HepG2 (cell line): ENCODE measurements around the gene SASS6. TPM values are rescaled to one million over a fixed set of nuclear protein-coding genes. Genes with fewer than 3 reads are reported as not detected.

Source experiments
- ATAC-seq: fragments of 200-7000 bp; cut with Tn5 transposase; 3 replicates; pipeline ENCODE4 v1.9.1; 2020; ENCODE audit warnings: mild to moderate bottlenecking, moderate library complexity
- BruUV-seq: library from RNA; stranded (reverse); fragments of 400-500 nt; replicated peaks from 2 replicates; lab custom pipeline; 2021; lab: Mats Ljungman, UMichigan
- CTCF ChIA-PET: fragments of 300-600 bp; formaldehyde crosslinking; extraction: SDS; loops from one replicate; lab custom pipeline; 2021; ENCODE audit warnings: low total read pairs, inconsistent platforms, low intra/inter-chr PET ratio; lab: Yijun Ruan, JAX
- POLR2A ChIA-PET: fragments of 350-600 bp; sonication (Branson Sonifier 250); formaldehyde crosslinking; loops from one replicate; lab custom pipeline; 2020; ENCODE audit warnings: antibody characterized with exemption, inconsistent platforms; lab: Yijun Ruan, JAX
- DNase-seq: peaks from one replicate; pipeline ENCODE4 v3.0.0-alpha.2; 2015; ENCODE audit warnings: low spot score
- FAIRE-seq: peaks from 3 replicates; lab custom pipeline; 2011; peaks lifted over from hg19 to GRCh38; lab: Jason Lieb, UNC
- H2AFZ ChIP-seq: one replicate; pipeline ENCODE4 v1.6.1; 2011; ENCODE audit warnings: low read length, inconsistent platforms
- H3K27ac ChIP-seq: fragments of 300-600 bp; 3 replicates; pipeline ENCODE4 v1.8.0; 2011; ENCODE audit warnings: mixed run types, mild to moderate bottlenecking, mixed read lengths, low read length, inconsistent platforms; ENCODE audit not compliant: insufficient read depth; ENCODE audit errors: extremely low read length
- H3K27me3 ChIP-seq, 2 experiments: fragments of 200-600 bp in 1 of 2; 2 replicates in 1 of 2; 3 replicates in 1 of 2; pipeline versions ENCODE4 v1.6.0 to v1.8.0; 2011; ENCODE audit warnings: low read length in 2 of 2, mild to moderate bottlenecking in 2 of 2, moderate library complexity in 2 of 2, inconsistent platforms in 1 of 2; ENCODE audit not compliant: insufficient read depth in 2 of 2, control insufficient read depth in 1 of 2
- H3K36me3 ChIP-seq, 2 experiments: fragments of 200-600 bp in 1 of 2; replicated peaks in 1 of 2; 2 replicates in 1 of 2; 3 replicates in 1 of 2; pipeline versions ENCODE4 v1.5.1 to v1.8.0; 2011; ENCODE audit warnings: low read length in 2 of 2, inconsistent platforms in 1 of 2; ENCODE audit not compliant: insufficient read depth in 2 of 2, control insufficient read depth in 1 of 2
- H3K4me1 ChIP-seq: 2 replicates; pipeline ENCODE4 v1.5.1; 2012; ENCODE audit warnings: low read length, inconsistent platforms; ENCODE audit not compliant: insufficient read depth
- H3K4me2 ChIP-seq: 2 replicates; pipeline ENCODE4 v1.6.0; 2011; ENCODE audit warnings: low read depth, low read length, inconsistent platforms
- H3K4me3 ChIP-seq, 3 experiments: fragments of 200-600 bp in 1 of 3; sonication (generic), shearing (Covaris generic) in 1 of 3; replicated peaks in 1 of 3; 2 replicates each; pipeline ENCODE4 v1.5.1; 2011 to 2016; ENCODE audit warnings: low read length in 3 of 3, inconsistent platforms in 2 of 3, low read depth in 2 of 3, mild to moderate bottlenecking in 2 of 3, control low read depth in 1 of 3, mixed read lengths in 1 of 3; ENCODE audit not compliant: insufficient read depth in 1 of 3
- H3K79me2 ChIP-seq: one replicate; pipeline ENCODE4 v1.6.1; 2011; ENCODE audit warnings: low read length, inconsistent platforms; ENCODE audit not compliant: insufficient read depth
- H3K9ac ChIP-seq: 2 replicates; pipeline ENCODE4 v1.6.0; 2011; ENCODE audit warnings: mild to moderate bottlenecking, low read depth, low read length, inconsistent platforms; ENCODE audit not compliant: insufficient read depth
- H3K9me3 ChIP-seq: 2 replicates; pipeline ENCODE4 v1.5.1; 2012; ENCODE audit warnings: mild to moderate bottlenecking, low read length
- H4K20me1 ChIP-seq: 2 replicates; pipeline ENCODE4 v1.6.0; 2011; ENCODE audit warnings: inconsistent platforms, mild to moderate bottlenecking, low read length, moderate library complexity; ENCODE audit not compliant: insufficient read depth
- BCL6 ChIP-seq: IDR thresholded peaks from 2 replicates; pipeline ENCODE4 v1.6.1; 2016; ENCODE audit warnings: missing genetic modification reagents, missing compliant biosample characterization
- GMEB2 ChIP-seq: IDR thresholded peaks from 2 replicates; pipeline ENCODE4 v1.6.1; 2016; ENCODE audit warnings: missing biosample characterization, missing genetic modification reagents, low read depth
- MIER2 ChIP-seq: IDR thresholded peaks from 2 replicates; pipeline ENCODE4 v1.6.1; 2016; ENCODE audit warnings: missing biosample characterization, missing genetic modification reagents
- NPAS2 ChIP-seq: sonication (generic); formaldehyde crosslinking; IDR thresholded peaks from 2 replicates; pipeline ENCODE4 v1.8.0; 2022; ENCODE audit warnings: mild to moderate bottlenecking, missing genetic modification reagents, borderline replicate concordance
- RBM22 ChIP-seq: fragments of 200-400 bp; formaldehyde crosslinking; optimal IDR thresholded peaks from 2 replicates; pipeline ENCODE3; 2017; ENCODE audit warnings: mild to moderate bottlenecking, low read length, moderate library complexity
- SOX13 ChIP-seq, 3 experiments: fragments of 450-650 bp in 1 of 3; sonication (generic) in 1 of 3; formaldehyde crosslinking in 1 of 3; IDR thresholded peaks in 2 of 3; conservative IDR thresholded peaks in 1 of 3; 2 replicates each; pipeline versions ENCODE4 v1.5.0 to v1.6.1; 2016 to 2020; ENCODE audit warnings: antibody characterized with exemption in 1 of 3, mild to moderate bottlenecking in 1 of 3, missing compliant biosample characterization in 1 of 3, missing genetic modification reagents in 1 of 3, moderate library complexity in 1 of 3
- SRSF4 ChIP-seq: fragments of 200-400 bp; formaldehyde crosslinking; IDR thresholded peaks from one replicate; pipeline ENCODE4 v1.6.1; 2018; ENCODE audit warnings: mild to moderate bottlenecking, low read depth, low read length, moderate library complexity; ENCODE audit not compliant: poor library complexity, severe bottlenecking
- ZBTB2 ChIP-seq: sonication (generic); formaldehyde crosslinking; IDR thresholded peaks from 2 replicates; pipeline ENCODE4 v1.8.0; 2022; ENCODE audit warnings: low read depth, missing genetic modification reagents
- ZNF878 ChIP-seq: sonication (generic); formaldehyde crosslinking; IDR thresholded peaks from 2 replicates; pipeline ENCODE4 v1.8.1; 2023; ENCODE audit warnings: mild to moderate bottlenecking, missing genetic modification reagents, moderate library complexity
- WGBS: methylation state at CpG from one replicate; pipeline ENCODE4 v1.1.6; 2017; ENCODE audit warnings: low lambda C conversion rate; 5-methylcytosine and 5-hydroxymethylcytosine counted together
- in situ Hi-C: cut with HindIII; loops from 2 replicates; pipeline ENCODE4 v1.10.0; 2017; ENCODE audit warnings: low pct_unique_long_range_greater_than_20kb; ENCODE audit not compliant: extremely low pct_ligation_motif_present
- intact Hi-C: fragments of 100-400 bp; cut with micrococcal nuclease; formaldehyde crosslinking; loops from one replicate; pipeline ENCODE4 v1.10.0; 2022; ENCODE audit not compliant: unreplicated experiment
- polyA plus RNA-seq, 8 experiments: library from polyadenylated mRNA; depleted of rRNA in 3 of 8; stranded (reverse) in 7 of 8; unstranded in 1 of 8; fragments of >200 nt; fragmentation: Illumina TruSeq in 4 of 8; extraction: Trizol in 4 of 8; gene quantifications; 2 replicates each; pipeline versions ENCODE4 v1.2.1 to v1.2.3, GENCODE V29; 2011 to 2016; ENCODE audit warnings: low read depth in 4 of 8, missing spikeins in 1 of 8, mixed read lengths in 1 of 8; ENCODE audit not compliant: insufficient read depth in 1 of 8
- total RNA-seq, 5 experiments: library from RNA; depleted of rRNA; stranded (reverse); fragments of >200 nt; fragmentation: Illumina TruSeq; extraction: Trizol; gene quantifications; 2 replicates each; pipeline ENCODE4 v1.2.3, GENCODE V29; 2016; ENCODE audit warnings: low read depth in 1 of 5
- TF ChIP-seq, protein P1 (sequence below): sonication (generic); formaldehyde crosslinking; IDR thresholded peaks from 2 replicates; pipeline ENCODE4 v1.4.0; 2020; ENCODE audit warnings: missing genetic modification reagents
- TF ChIP-seq, protein P2 (sequence below): sonication (generic); formaldehyde crosslinking; IDR thresholded peaks from 2 replicates; pipeline ENCODE4 v1.9.0; 2022; ENCODE audit warnings: low read depth, missing genetic modification reagents

SASS6 gene
- total and polyA plus RNA-seq, 2 of the 13 experiments (the other 11 are each of a cell fraction or from before 2014, with no cell fraction given), result 2.3 to 10.7 TPM

DNA sequence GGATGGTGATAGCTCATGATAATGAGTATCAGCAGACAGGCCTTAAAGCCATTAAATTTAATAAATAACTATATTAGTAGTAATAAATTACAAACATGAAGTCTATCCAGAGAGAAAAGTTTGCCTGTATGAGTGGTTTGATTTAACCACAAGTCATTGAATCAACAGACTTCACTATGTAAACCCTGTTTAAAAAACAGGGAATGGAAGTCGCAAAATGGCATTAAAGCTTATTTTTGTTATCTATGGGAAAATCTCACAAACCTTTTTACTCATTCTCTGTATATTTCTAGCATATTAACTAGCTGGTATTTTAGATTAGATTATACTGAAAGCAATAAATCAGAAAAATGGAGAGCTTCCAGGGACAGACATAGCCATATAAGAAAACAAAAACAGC is 45.3 kb downstream of the SASS6 start:
- Histone ChIP-seq H3K9ac (no peak overlapping the region), H3K9me3 (no peaks in the 10 kb centered on the region), H3K27me3 (no peaks in the 10 kb centered on the region), H3K27ac (no peak overlapping the region), H3K4me2 (no peak overlapping the region), H3K4me3 (no peak overlapping the region), H3K36me3 (peaks cover 0 to 3% of the 10 kb centered on the region in 2 experiments; a peak in 2 of 5 replicates), H2AFZ (no peak overlapping the region), H4K20me1 (no peaks in the 10 kb centered on the region), H3K4me1 (no peaks in the 10 kb centered on the region), H3K79me2 (no peaks in the 10 kb centered on the region)
- ChIA-PET POLR2A (no interaction called here), CTCF (no interaction called here)
- no TSS peak for BruUV-seq
- DNase-seq (no peak), FAIRE-seq (no peak), ATAC-seq (no peak)
- in situ Hi-C loops (no loop called here), intact Hi-C loops (no loop called here)
- no peak for TF ChIP-seq RBM22
- no peak for TF ChIP-seq GMEB2 (CRISPR knock-in tag)
- WGBS, result 95% methylated on average over 1 of the region's 1 CpG

GRCh38 chr1:100080331-100080730 is 52.4 kb downstream of the SASS6 start:
- 88% methylated on average over 3 of the region's 3 CpGs for WGBS
- Histone ChIP-seq H3K27ac (no peak overlapping the region), H3K27me3 (no peaks in the 10 kb centered on the region), H3K79me2 (no peaks in the 10 kb centered on the region), H3K4me2 (no peak overlapping the region), H3K9me3 (no peaks in the 10 kb centered on the region), H3K4me1 (no peaks in the 10 kb centered on the region), H3K4me3 (no peak overlapping the region), H4K20me1 (no peaks in the 10 kb centered on the region), H3K9ac (no peak overlapping the region), H3K36me3 (peaks cover 14 to 63% of the 10 kb centered on the region in 2 experiments), H2AFZ (no peak overlapping the region)
- FAIRE-seq (no peak), ATAC-seq (no peak), DNase-seq (no peak)
- BruUV-seq, result no TSS peak
- ChIA-PET POLR2A (no interaction called here), CTCF (no interaction called here)
- in situ Hi-C loops (no loop called here), intact Hi-C loops (no loop called here)
- TF ChIP-seq ZNF878 (CRISPR knock-in tag) (no peak), NPAS2 (CRISPR knock-in tag) (no peak), ZBTB2 (CRISPR knock-in tag) (no peak), SOX13 (IDR thresholded peaks at IDR 0.05) (no peak), SOX13 (CRISPR knock-in tag; conservative IDR thresholded peaks at IDR 0.05 in 1 of 2, IDR thresholded peaks at IDR 0.05 in 1 of 2) (no peak), BCL6 (CRISPR knock-in tag) (no peak), SRSF4 (no peak), MIER2 (CRISPR knock-in tag) (no peak)
- TF ChIP-seq, protein P1, sequence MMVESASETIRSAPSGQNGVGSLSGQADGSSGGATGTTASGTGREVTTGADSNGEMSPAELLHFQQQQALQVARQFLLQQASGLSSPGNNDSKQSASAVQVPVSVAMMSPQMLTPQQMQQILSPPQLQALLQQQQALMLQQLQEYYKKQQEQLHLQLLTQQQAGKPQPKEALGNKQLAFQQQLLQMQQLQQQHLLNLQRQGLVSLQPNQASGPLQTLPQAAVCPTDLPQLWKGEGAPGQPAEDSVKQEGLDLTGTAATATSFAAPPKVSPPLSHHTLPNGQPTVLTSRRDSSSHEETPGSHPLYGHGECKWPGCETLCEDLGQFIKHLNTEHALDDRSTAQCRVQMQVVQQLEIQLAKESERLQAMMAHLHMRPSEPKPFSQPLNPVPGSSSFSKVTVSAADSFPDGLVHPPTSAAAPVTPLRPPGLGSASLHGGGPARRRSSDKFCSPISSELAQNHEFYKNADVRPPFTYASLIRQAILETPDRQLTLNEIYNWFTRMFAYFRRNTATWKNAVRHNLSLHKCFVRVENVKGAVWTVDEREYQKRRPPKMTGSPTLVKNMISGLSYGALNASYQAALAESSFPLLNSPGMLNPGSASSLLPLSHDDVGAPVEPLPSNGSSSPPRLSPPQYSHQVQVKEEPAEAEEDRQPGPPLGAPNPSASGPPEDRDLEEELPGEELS (CRISPR knock-in tag), result no peak
- TF ChIP-seq, protein P2, sequence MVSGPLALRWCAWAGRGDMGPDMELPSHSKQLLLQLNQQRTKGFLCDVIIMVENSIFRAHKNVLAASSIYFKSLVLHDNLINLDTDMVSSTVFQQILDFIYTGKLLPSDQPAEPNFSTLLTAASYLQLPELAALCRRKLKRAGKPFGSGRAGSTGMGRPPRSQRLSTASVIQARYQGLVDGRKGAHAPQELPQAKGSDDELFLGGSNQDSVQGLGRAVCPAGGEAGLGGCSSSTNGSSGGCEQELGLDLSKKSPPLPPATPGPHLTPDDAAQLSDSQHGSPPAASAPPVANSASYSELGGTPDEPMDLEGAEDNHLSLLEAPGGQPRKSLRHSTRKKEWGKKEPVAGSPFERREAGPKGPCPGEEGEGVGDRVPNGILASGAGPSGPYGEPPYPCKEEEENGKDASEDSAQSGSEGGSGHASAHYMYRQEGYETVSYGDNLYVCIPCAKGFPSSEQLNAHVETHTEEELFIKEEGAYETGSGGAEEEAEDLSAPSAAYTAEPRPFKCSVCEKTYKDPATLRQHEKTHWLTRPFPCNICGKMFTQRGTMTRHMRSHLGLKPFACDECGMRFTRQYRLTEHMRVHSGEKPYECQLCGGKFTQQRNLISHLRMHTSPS (CRISPR knock-in tag), result no peak
